Measurements from ENCODE around the gene MSH5.
A peak's percentile ranks its signal among the peaks of the same experiment; 100 is the strongest.

MSH5 gene

GRCh38 chr6:31775184-31775583, 35.4 kb downstream of the MSH5 start:
- no peak overlapping the region for H3K4me3 ChIP-seq
- no peak overlapping the region for H3K27ac ChIP-seq
- no peak for DNase-seq (ENCODE audit: low spot score)
- TF ChIP-seq CTCF (IDR thresholded peaks at IDR 0.05): no peak

DNA sequence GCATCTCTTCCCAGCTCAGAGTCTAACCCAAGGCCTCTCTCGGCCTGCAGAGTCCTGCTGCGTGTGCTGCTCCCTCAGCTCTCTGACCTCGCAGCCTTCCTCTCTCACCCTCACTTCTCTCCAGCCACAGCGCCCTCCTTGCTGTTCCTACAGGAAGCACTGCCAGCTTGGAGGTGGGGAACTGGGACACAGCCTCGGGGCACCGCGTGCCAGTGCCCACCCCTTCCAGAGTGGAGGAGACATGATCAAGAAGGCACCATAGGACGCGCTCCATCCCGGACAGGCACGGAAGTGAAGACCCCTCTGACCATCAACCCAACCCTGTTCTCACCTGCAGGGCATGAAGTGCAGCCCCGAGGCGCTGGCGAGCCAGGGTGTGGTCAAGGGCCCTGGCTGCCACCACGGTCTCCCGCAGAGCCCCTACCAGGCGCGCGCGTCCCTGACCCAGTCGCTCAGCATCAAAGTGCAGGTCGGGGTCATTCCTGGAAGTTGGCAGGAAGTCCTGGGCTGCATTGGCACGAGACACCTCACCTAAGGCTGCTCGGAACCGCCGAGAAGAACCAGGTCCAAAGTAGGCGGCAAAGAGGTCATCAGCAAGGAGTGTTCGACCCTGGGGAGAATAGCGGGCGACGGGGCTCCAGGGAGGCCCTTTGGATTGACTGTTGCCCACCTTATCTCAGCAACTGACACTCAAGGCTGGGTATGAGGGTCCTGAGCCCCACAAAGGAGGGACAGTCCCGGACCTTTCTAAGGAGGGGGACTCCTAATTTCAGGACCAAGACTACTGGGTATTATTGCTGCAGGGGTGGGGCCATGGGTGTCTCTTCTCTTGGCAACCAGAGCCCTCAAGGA, 36.1 kb downstream of the MSH5 start:
- no peak overlapping the region for H3K27ac ChIP-seq
- TF ChIP-seq CTCF (IDR thresholded peaks at IDR 0.05): no peak
- DNase-seq (ENCODE audit: low spot score): no peak
- no peak overlapping the region for H3K4me3 ChIP-seq

- DNase-seq (ENCODE audit: low spot score): no peak
- peak overlapping the region; percentile 19 for H3K4me3 ChIP-seq
- no peak overlapping the region for H3K27ac ChIP-seq
- no peak for TF ChIP-seq CTCF (IDR thresholded peaks at IDR 0.05)
Measured at GRCh38 chr6:31776485-31776988, 36.7 kb downstream of the MSH5 start.

DNA sequence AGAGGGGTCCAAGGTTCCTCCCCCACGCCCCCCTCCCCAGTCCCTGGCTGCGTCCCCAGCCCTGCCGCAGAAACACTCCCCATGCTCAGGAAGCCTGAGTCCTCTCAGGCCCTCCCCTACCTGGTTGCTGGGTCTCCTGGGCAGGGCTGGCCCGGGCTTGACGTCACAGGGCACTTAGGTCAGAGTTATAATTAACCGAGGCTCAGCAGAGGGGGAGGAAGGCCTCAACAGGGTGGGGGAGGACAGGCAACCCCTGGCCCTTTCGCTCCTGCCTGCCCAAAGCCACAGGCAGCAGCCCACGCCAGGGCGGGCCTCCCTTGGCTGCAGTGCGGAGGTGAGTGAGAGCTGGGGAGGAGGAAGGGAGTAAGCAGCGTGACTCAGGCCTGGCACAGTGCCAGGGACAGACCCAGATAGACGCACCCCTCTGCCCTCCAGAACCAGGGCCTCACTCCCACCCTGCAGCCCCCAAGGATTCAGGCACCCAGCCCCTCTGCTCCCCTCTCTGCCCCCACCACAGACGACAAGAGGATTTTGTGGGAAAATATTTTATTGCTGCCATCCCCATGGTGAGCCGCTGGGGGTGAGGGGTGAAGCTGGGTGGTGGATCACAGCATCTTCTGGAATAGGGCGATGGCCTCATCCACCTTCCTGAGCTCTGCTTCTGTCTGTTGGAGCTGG, 37.3 kb downstream of the MSH5 start, which contains the start of gene VWA7:
Gene VWA7 (minus strand): TSS at position 340 of the 678 bp plus-strand sequence. CDS start 549 bp downstream, outside the sequence.
- DNase-seq (ENCODE audit: low spot score): no peak
- TF ChIP-seq CTCF (IDR thresholded peaks at IDR 0.05): no peak
- peak within 1 kb of the TSS in 1 of 2 donors; percentile 26 for H3K27ac ChIP-seq
- H3K4me3 ChIP-seq: peak within 1 kb of the TSS; percentile 19

DNA sequence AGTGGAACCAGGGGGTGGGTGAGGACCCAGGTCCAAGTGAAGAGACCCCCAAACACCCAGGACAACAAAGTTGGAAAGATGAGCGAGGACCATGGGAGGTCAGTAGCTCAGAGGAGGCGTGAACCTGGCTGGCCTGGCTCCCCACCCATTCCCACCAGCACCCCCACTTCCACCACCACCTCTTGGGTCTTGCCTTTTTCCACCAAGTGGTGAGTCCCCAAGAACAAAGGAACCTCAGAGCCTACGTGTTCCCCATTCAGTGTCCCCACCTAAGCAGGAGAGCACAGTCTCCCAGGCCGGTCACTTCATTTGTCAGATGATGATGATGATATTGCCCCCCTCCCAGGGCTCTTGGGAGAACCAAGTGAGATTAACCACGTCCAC, 37.9 kb downstream of the MSH5 start:
- no peak for DNase-seq (ENCODE audit: low spot score)
- TF ChIP-seq CTCF (IDR thresholded peaks at IDR 0.05): no peak
- H3K27ac ChIP-seq: no peak overlapping the region
- H3K4me3 ChIP-seq: no peak overlapping the region

- no peak for TF ChIP-seq CTCF (IDR thresholded peaks at IDR 0.05)
- Histone ChIP-seq H3K4me3 (no peak overlapping the region), H3K27ac (no peak overlapping the region)
- DNase-seq (ENCODE audit: low spot score): no peak
Measured at GRCh38 chr6:31778193-31778592, 38.4 kb downstream of the MSH5 start.
